OCI-LY3 (cell line): Measurements from ENCODE around the gene ADORA1.

Source experiments
- CTCF ChIP-seq: fragments of 200-600, 300-600 bp; sonication (generic); IDR thresholded peaks from 2 replicates; pipeline ENCODE4 v1.5.1; 2014; ENCODE audit warnings: antibody characterized with exemption, low read length, low read depth
- EZH2phosphoT487 ChIP-seq: fragments of 200-600 bp; shearing (Covaris generic); IDR thresholded peaks from 2 replicates; pipeline ENCODE4 v1.6.1; 2018; ENCODE audit warnings: antibody characterized with exemption, mixed run types, low read depth

DNA sequence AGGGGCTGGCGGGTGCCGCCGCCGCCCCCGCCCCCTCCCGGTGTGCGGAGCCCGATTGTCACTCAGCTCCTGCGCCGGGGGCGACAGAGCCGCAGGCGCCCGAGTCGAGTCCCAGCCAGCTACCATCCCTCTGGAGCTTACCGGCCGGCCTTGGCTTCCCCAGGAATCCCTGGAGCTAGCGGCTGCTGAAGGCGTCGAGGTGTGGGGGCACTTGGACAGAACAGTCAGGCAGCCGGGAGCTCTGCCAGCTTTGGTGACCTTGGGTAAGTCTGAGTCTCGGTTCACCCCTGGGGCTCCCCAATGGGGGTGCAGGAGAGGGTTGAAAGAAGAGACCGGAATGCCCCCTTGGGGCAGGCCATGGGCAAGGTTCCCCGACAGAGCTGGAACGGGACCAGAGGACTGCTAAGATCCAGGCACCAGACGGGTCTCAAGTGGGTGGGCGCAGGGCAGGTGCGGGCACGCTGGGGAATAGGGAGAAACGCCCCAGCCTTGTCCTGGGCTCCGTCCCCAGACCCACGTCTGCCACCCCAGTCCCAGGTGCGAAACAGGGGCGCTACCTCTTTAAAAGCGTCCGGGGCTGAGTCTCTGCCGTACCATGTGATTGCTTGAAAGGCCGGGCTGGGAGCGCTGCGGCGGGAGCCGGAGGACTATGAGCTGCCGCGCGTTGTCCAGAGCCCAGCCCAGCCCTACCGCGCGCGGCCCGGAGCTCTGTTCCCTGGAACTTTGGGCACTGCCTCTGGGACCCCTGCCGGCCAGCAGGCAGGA lies at the start of gene ADORA1:
- TF ChIP-seq CTCF (no peak), EZH2phosphoT487 (no peak)
